Gastrocnemius medialis (tissue), 4 donors: ENCODE measurements around the gene GIN1. TPM values are rescaled to one million over a fixed set of nuclear protein-coding genes. Genes with fewer than 3 reads are reported as not detected.

Experiments used
- ATAC-seq, 2 donors: fragments of 150-250 bp; one replicate each; pipeline ENCODE4 v1.9.1; 2016
- DNase-seq, 2 donors: peaks; one replicate each; pipeline ENCODE4 v3.0.0-alpha.2; 2019
- H3K27ac ChIP-seq, 4 donors: fragments of 200-600 bp; sonication (generic); 1 replicate in 1 of 4; 2 replicates in 3 of 4; pipeline ENCODE4 v1.5.1; 2016 to 2018; ENCODE audit warnings: mild to moderate bottlenecking in 2 of 4, moderate library complexity in 1 of 4
- H3K27me3 ChIP-seq, 3 donors: fragments of 200-600 bp; sonication (generic) in 2 of 3; 1 replicate in 1 of 3; 2 replicates in 2 of 3; pipeline versions ENCODE4 v1.5.1 to v1.6.0; 2016 to 2019; ENCODE audit warnings: mild to moderate bottlenecking in 1 of 3, moderate library complexity in 1 of 3
- H3K36me3 ChIP-seq, 2 donors: fragments of 200-600 bp; sonication (generic) in 1 of 2; one replicate each; pipeline ENCODE4 v1.5.1; 2017 to 2018
- H3K4me1 ChIP-seq, 2 donors: fragments of 200-600 bp; sonication (generic) in 1 of 2; one replicate each; pipeline ENCODE4 v1.5.1; 2016 to 2017; ENCODE audit warnings: mild to moderate bottlenecking in 2 of 2
- H3K4me3 ChIP-seq, 4 donors: fragments of 200-600 bp; sonication (generic) in 3 of 4; 1 replicate in 1 of 4; 2 replicates in 3 of 4; pipeline ENCODE4 v1.5.1; 2016 to 2019; ENCODE audit warnings: mild to moderate bottlenecking in 2 of 4
- H3K9me3 ChIP-seq, 3 donors: fragments of 200-600 bp; sonication (generic) in 2 of 3; 1 replicate in 1 of 3; 2 replicates in 2 of 3; pipeline ENCODE4 v1.5.1; 2016 to 2019
- POLR2A ChIP-seq, 2 donors: fragments of 450-650 bp; IDR thresholded peaks; one replicate each; pipeline ENCODE4 v1.6.1; 2017; ENCODE audit warnings: antibody characterized with exemption in 2 of 2, mild to moderate bottlenecking in 2 of 2, moderate library complexity in 2 of 2
- in situ Hi-C, 4 donors: fragments of 200-750 bp; cut with MboI; loops; one replicate each; pipeline versions ENCODE4 v1.15.0 to v1.8.0; 2017; ENCODE audit warnings: low sequenced_read_pairs in 4 of 4
- intact Hi-C: fragments of 100-400 bp; cut with DNase I; formaldehyde crosslinking; loops from one replicate; pipeline ENCODE4 v1.15.1; 2023; ENCODE audit warnings: low total_unique reads
- total RNA-seq, 4 donors: library from RNA; depleted of rRNA; stranded (reverse); fragments of >200 nt; gene quantifications; one replicate each; pipeline versions ENCODE4 v1.1.0 to v1.2.3, GENCODE V29; 2016
- TF ChIP-seq, protein P1 (sequence below), 5 experiments: fragments of 450-650 bp in 3 of 5; fragments of 200-600 bp in 2 of 5; sonication (generic) in 2 of 5; IDR thresholded peaks in 4 of 5; conservative IDR thresholded peaks in 1 of 5; 1 replicate in 4 of 5; 2 replicates in 1 of 5; pipeline ENCODE4 v1.5.1; 2016 to 2019; ENCODE audit warnings: antibody characterized with exemption in 5 of 5, mild to moderate bottlenecking in 3 of 5, moderate library complexity in 3 of 5

The GIN1 gene, protein sequence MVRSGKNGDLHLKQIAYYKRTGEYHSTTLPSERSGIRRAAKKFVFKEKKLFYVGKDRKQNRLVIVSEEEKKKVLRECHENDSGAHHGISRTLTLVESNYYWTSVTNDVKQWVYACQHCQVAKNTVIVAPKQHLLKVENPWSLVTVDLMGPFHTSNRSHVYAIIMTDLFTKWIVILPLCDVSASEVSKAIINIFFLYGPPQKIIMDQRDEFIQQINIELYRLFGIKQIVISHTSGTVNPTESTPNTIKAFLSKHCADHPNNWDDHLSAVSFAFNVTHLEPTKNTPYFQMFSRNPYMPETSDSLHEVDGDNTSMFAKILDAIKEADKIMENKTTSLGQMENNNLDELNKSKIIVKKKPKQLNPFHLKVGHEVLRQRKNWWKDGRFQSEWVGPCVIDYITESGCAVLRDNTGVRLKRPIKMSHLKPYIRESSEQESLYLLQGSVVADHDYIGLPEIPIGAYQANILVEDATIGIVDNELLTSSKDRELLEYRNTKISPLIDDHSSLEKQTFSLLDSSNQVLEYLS
- 10 to 100 TPM in 1 of 4 donors, 1 to 10 TPM in 3; 4.6 to 11.2 (median 6.9) TPM for total RNA-seq

DNA sequence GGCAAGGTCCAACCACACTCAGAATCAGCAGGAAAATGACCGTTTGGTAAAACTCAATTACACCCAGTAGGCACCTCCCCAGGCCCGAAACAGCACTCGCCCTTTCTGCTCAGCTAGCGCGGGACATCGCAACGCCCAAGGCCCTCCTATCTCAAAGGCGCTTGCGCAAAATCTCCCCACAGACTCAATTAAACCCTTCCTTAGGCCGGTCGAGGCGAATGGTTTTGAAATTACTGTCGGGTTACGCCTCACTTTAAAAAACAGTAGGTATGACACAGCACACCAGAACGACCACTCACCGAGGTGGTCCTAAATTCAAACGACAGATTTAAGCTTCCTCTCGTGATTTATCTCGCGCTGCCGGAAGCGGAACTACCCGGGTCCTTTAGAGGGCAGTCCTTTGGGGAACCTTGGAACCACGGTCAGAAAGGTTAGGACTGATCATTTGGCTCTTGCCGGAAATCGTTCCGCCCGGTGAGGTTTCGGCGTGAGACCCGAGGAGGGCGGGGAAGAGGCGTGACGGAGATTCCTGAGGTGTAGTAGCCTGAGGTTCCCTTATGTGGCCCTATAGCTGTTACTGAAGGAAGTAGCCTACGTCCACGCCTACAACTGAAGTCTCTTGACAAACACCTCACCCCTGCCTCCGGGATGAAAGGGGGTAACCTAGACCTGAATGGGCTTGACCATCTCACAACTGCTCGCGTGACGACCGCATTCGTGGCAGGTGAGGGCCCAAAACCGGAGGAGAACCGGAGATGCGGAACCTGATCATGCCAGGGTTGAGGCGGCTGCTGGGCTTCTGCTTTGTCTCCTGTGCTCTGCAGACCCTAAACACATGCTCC, at the start of gene GIN1, which contains the start of gene PPIP5K2:
TSS of gene GIN1 (minus strand) at position 374 of the 842 bp plus-strand sequence. CDS start 11,431 bp downstream, outside the sequence.
TSS of gene PPIP5K2 (plus strand) at position 537 of the 842 bp plus-strand sequence. CDS start 9,289 bp downstream, outside the sequence.
- intact Hi-C loops: loop anchor here (1.0 to 5.0 kb wide), 3 partner anchors 138 to 443 kb away; partner anchors contain the start of genes MACIR, NUDT12 and PAM
- Histone ChIP-seq H3K4me1 (peaks cover 28 to 30% of the 10 kb centered on the region in 2 donors), H3K27ac (peak within 1 kb of the TSS; percentile 86 to 96 (median 92)), H3K27me3 (no peaks in the 10 kb centered on the region), H3K9me3 (no peaks in the 10 kb centered on the region), H3K4me3 (peak within 1 kb of the TSS; percentile 70 to 91 (median 86)), H3K36me3 (no peaks in the 10 kb centered on the region)
- ATAC-seq (peak; percentile 98 to 100), DNase-seq (peak; percentile 92 to 94)
- in situ Hi-C loops: no loop called here
- peak; percentile 46 to 53 for TF ChIP-seq POLR2A (IDR thresholded peaks at IDR 0.05)
- TF ChIP-seq, protein P1, sequence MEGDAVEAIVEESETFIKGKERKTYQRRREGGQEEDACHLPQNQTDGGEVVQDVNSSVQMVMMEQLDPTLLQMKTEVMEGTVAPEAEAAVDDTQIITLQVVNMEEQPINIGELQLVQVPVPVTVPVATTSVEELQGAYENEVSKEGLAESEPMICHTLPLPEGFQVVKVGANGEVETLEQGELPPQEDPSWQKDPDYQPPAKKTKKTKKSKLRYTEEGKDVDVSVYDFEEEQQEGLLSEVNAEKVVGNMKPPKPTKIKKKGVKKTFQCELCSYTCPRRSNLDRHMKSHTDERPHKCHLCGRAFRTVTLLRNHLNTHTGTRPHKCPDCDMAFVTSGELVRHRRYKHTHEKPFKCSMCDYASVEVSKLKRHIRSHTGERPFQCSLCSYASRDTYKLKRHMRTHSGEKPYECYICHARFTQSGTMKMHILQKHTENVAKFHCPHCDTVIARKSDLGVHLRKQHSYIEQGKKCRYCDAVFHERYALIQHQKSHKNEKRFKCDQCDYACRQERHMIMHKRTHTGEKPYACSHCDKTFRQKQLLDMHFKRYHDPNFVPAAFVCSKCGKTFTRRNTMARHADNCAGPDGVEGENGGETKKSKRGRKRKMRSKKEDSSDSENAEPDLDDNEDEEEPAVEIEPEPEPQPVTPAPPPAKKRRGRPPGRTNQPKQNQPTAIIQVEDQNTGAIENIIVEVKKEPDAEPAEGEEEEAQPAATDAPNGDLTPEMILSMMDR (IDR thresholded peaks at IDR 0.05 in 4 of 5, conservative IDR thresholded peaks at IDR 0.05 in 1 of 5): no peak

DNA sequence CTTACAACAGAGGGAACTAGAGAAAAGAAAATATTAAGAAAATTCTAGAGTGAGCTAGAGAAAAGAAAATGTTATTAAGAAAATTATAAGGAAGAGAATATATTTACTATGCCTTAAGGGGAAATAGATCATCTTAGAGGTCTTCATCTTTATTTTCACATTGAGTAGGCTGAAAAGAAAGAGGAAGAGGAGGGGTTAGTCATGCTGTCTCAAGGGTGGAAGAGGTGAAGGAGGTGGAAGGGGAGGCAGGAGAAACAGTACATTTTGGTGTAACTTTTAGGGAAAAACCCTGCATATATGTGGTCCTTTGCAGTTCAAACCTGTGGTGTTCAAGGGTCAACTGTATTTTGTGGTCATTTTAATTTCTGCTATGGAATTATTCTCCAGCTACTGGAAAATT, 46.8 kb upstream of the GIN1 start:
- in situ Hi-C loops: no loop called here
- no peaks in the 10 kb centered on the region for H3K27me3 ChIP-seq
- ATAC-seq (no peak), DNase-seq (no peak)
- H3K9me3 ChIP-seq: no peaks in the 10 kb centered on the region
- H3K27ac ChIP-seq: no peak overlapping the region
- intact Hi-C loops: no loop called here
- H3K4me3 ChIP-seq: no peak overlapping the region
- TF ChIP-seq POLR2A (IDR thresholded peaks at IDR 0.05): no peak
- TF ChIP-seq, protein P1 (IDR thresholded peaks at IDR 0.05 in 4 of 5, conservative IDR thresholded peaks at IDR 0.05 in 1 of 5): no peak
- peaks cover 0 to 19% of the 10 kb centered on the region in 2 donors for H3K36me3 ChIP-seq
- no peaks in the 10 kb centered on the region for H3K4me1 ChIP-seq

DNA sequence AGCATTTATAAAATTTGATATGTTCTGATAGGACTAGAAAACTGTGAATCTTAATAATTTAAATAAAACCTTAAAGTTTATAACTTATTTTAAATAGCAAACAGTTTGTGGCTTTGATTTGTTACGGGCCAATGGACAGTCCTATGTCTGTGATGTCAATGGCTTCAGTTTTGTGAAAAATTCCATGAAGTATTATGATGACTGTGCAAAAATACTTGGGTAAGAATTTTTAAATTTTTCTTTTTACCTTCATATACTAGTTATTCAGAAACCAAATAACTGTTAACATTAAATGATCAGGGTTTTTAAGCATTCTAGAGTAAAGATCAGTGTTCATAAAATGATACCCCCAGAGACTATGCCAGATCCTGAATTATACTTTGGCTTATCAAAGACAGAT, 31.2 kb upstream of the GIN1 start:
- Histone ChIP-seq H3K4me1 (no peaks in the 10 kb centered on the region), H3K9me3 (no peaks in the 10 kb centered on the region), H3K27me3 (no peaks in the 10 kb centered on the region), H3K27ac (no peak overlapping the region), H3K36me3 (peaks cover 0 to 41% of the 10 kb centered on the region in 2 donors), H3K4me3 (no peak overlapping the region)
- no peak for DNase-seq
- TF ChIP-seq, protein P1 (IDR thresholded peaks at IDR 0.05 in 4 of 5, conservative IDR thresholded peaks at IDR 0.05 in 1 of 5): no peak
- no peak for TF ChIP-seq POLR2A (IDR thresholded peaks at IDR 0.05)
- in situ Hi-C loops (no loop called here), intact Hi-C loops (no loop called here)
- ATAC-seq: no peak

DNA sequence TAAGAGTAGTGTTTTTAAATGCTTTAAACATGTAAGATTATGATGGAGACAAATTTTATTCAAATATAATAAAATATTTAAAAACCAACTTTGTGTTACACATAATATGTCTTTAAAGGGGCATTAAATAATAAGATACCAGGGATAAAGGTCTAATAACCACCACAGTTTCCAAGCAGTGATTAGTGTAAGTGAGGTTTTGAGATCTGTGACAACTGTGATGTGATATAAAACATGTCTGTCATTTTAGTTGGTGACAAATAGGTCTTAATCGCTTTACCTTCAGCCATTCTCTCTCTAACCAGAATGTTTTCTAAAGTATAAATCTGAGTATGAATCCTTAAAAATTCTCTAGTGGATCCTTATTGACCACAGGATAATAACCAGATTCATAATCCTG, 28.3 kb upstream of the GIN1 start:
- in situ Hi-C loops (loop anchor here in 2 of 4 donors (25.0 kb wide), 1 partner anchor 461 kb away; no protein-coding TSS in a partner anchor), intact Hi-C loops (loop anchor here (10.0 kb wide), 1 partner anchor 613 kb away; no protein-coding TSS in a partner anchor)
- Histone ChIP-seq H3K9me3 (no peaks in the 10 kb centered on the region), H3K36me3 (peaks cover 0 to 30% of the 10 kb centered on the region in 2 donors), H3K4me1 (no peaks in the 10 kb centered on the region), H3K27me3 (no peaks in the 10 kb centered on the region), H3K4me3 (no peak overlapping the region), H3K27ac (no peak overlapping the region)
- no peak for ATAC-seq
- TF ChIP-seq POLR2A (IDR thresholded peaks at IDR 0.05): no peak
- TF ChIP-seq, protein P1 (IDR thresholded peaks at IDR 0.05 in 4 of 5, conservative IDR thresholded peaks at IDR 0.05 in 1 of 5): no peak
- DNase-seq: no peak
